Measurements from ENCODE around the gene EDNRA.

The EDNRA gene

GRCh38 chr4:147589586-147589985 lies 108.7 kb downstream of the EDNRA start:
- DNase-seq (ENCODE audit: low read depth, low spot score), result peak; percentile 69

DNA sequence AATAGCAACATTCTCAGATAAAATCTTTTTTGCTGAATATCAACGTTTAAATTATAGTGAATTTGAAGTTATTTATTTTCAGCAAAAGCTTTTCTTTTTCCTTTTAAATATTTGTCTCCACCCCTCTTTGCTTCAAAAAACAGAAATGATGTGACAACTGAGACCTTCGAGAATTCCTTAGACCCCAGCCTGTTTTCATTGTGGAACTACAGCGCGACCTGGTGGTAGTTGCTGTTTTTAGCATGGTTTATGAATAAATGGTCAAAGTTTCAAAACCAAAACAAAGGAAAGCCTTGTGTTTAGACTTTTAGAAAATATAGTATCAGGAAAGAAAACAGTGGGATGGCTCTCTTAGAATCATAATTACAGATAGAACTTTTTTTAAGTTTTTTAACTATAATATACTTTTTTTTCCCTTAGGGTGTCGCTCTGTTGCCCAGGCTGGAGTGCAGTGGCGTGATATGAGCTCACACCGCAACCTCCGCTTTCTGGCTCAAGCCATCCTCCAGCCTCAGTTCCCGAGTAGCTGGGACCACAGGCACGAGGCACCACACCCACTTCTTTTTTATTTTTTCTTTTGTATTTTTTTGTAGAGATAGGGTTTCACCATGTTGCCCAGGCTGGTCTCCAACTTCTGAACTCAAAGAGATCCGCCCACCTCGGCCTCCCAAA lies 109.5 kb downstream of the EDNRA start:
- DNase-seq (ENCODE audit: low read depth, low spot score), result peak; percentile 69

DNA sequence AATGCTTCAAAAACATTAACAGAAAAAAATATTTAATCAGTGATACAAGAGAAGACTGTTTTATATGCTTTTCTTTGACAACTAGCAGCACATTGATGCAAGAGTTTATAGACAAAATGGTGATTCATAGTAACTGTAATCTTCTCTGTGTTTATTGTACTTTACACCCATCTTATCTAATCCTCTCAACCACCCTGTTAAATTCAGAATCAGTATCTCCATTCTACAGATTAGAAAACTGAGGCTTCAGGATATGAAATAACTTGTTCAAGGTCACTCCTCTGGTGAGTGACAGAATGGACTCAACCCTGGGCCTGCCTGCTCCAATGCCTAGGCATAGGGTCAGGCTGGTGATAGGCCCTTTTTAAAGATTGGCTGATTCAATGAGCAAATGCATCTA lies 110.2 kb downstream of the EDNRA start:
- no peak for DNase-seq (ENCODE audit: low read depth, low spot score)

DNA sequence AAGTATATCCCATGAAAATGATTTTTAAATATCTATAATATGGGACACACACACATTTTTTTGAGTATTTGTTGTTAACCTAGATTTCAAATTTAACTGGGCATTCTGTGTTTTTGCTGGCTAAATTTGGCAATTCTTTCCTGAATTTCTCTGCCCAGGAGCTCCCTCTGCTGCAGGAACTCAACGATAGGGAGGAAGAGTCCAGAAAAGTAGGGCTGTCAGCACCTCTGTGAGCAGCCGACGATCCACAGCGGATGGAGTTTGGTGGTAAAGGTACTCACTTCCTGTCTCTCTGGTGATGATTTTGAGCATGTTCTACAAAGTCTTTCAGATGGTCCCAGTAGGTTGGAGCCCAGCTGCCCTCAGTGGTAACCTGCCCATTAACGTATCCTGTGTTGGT lies 113.2 kb downstream of the EDNRA start:
- no peak for DNase-seq (ENCODE audit: low read depth, low spot score)
